ENCODE measurements around the gene ACP7. TPM values are rescaled to one million over a fixed set of nuclear protein-coding genes. Genes with fewer than 3 reads are reported as not detected.

ACP7 gene
- total and polyA plus RNA-seq, 8 donors, result 0.13 to 0.23 (median 0.18) TPM; not detected in 2

DNA sequence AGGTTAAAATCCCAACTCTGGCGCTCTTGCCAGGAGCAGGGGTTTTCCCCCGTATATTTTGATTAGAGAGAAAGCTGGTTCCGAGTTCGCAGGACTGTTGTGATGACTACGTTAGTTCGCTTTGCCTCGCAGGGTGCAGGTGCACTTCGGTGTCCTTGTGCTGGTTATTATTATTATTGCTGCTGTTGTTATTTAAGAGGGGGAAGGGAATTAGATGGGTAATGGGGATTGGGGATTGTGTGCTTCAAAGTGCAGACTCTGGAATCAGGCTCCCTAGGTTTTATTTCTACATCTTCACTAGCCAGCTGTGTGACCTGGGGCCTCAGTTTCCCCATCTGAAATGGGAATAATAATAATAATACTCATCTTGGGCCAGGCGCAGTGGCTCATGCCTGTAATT, 15.2 kb downstream of the ACP7 start:
- Histone ChIP-seq H3K4me1 (no peaks in the 10 kb centered on the region), H3K9me3 (no peaks in the 10 kb centered on the region), H3K36me3 (no peaks in the 10 kb centered on the region), H3K4me3 (no peak overlapping the region), H3K27ac (no peak overlapping the region), H3K27me3 (peaks cover 11 to 47% of the 10 kb centered on the region in 2 donors)
- intact Hi-C loops (cut with DNase I), result no loop called here
- TF ChIP-seq, protein P1, sequence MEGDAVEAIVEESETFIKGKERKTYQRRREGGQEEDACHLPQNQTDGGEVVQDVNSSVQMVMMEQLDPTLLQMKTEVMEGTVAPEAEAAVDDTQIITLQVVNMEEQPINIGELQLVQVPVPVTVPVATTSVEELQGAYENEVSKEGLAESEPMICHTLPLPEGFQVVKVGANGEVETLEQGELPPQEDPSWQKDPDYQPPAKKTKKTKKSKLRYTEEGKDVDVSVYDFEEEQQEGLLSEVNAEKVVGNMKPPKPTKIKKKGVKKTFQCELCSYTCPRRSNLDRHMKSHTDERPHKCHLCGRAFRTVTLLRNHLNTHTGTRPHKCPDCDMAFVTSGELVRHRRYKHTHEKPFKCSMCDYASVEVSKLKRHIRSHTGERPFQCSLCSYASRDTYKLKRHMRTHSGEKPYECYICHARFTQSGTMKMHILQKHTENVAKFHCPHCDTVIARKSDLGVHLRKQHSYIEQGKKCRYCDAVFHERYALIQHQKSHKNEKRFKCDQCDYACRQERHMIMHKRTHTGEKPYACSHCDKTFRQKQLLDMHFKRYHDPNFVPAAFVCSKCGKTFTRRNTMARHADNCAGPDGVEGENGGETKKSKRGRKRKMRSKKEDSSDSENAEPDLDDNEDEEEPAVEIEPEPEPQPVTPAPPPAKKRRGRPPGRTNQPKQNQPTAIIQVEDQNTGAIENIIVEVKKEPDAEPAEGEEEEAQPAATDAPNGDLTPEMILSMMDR (IDR thresholded peaks at IDR 0.05), result no peak
- ATAC-seq (no peak), DNase-seq (no peak)

- peaks cover 11 to 52% of the 10 kb centered on the region in 2 donors for H3K27me3 ChIP-seq
- H3K36me3 ChIP-seq, result no peaks in the 10 kb centered on the region
- TF ChIP-seq, protein P1 (IDR thresholded peaks at IDR 0.05), result no peak
- intact Hi-C loops (cut with DNase I), result no loop called here
- no peaks in the 10 kb centered on the region for H3K4me1 ChIP-seq
- H3K27ac ChIP-seq, result no peak overlapping the region
- DNase-seq (no peak), ATAC-seq (no peak)
- H3K9me3 ChIP-seq, result no peaks in the 10 kb centered on the region
- H3K4me3 ChIP-seq, result no peak overlapping the region
Measured at GRCh38 chr19:39100500-39101166, 16.5 kb downstream of the ACP7 start.

DNA sequence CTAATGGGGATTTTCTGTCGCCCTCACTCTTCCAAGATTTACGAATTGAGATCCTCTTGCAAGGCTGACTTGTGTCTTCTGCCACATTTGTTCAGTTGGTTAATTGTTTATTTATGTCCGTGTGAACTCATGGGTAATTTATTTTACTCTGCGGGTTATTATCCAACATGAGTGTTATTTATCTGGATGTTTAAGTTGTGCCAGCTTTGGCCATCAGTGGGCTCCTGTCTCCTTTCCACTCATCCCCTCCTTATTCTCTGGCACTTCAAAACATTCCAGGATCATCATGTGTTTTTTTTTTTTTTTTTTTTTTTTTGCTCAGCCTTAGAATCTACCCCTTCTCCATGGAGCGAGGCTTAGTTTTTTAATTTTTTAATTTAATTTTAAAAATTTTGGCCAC, 19.0 kb downstream of the ACP7 start:
- intact Hi-C loops (cut with DNase I), result no loop called here
- TF ChIP-seq, protein P1 (IDR thresholded peaks at IDR 0.05), result no peak
- H3K27me3 ChIP-seq, result peaks cover 11 to 56% of the 10 kb centered on the region in 2 donors
- H3K4me3 ChIP-seq, result no peak overlapping the region
- H3K27ac ChIP-seq, result no peak overlapping the region
- no peaks in the 10 kb centered on the region for H3K4me1 ChIP-seq
- H3K36me3 ChIP-seq, result no peaks in the 10 kb centered on the region
- H3K9me3 ChIP-seq, result no peaks in the 10 kb centered on the region
- DNase-seq (no peak), ATAC-seq (no peak)

DNA sequence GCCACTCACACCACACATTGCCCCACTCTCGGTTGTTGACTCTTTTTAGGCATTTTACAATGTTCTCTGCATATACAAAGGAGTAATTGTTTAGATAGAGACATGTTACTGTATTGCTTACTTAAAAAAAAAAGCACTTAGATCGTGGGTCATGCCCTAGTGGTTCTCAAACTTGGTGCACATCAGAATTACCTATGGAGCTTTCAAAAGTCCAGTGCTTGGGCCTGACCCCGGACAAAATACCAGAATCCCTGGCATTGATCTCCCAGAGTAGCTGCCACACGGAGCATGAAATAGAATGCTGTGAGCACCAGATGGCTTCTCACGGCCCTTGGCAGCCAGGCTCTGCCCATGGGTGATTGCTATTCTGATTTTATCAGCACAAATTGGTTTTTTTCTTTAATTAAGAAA, 20.0 kb downstream of the ACP7 start:
- intact Hi-C loops (cut with DNase I), result no loop called here

DNA sequence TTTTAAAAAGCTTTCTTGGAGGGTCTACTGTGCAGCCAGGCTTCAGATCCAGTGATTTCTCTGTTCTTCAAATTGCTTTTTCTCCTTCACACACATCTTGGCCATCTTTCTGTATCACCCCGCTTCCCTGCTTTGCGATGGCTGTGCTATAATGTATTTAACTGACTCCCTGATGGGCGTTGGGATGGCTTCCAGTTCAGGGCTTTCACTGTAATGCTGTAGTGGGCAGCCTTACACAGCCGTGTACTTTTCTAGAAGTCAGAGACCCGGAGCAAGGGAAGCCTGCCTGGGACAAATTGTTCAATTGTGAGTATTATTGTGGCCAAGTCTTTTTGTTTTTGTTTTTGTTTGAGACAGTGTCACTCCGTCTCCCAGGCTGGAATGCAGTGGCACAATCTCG, 22.0 kb downstream of the ACP7 start:
- Histone ChIP-seq H3K27me3 (peaks cover 0 to 35% of the 10 kb centered on the region in 2 donors), H3K36me3 (no peaks in the 10 kb centered on the region), H3K27ac (no peak overlapping the region), H3K4me1 (no peaks in the 10 kb centered on the region), H3K4me3 (no peak overlapping the region), H3K9me3 (no peaks in the 10 kb centered on the region)
- TF ChIP-seq, protein P1 (IDR thresholded peaks at IDR 0.05), result no peak
- ATAC-seq, result no peak
- no peak for DNase-seq
- intact Hi-C loops (cut with DNase I), result no loop called here

More for the DNA sequence above, 20.0 kb downstream of the ACP7 start:
- Histone ChIP-seq H3K27me3 (peaks cover under 1 to 45% of the 10 kb centered on the region in 2 donors), H3K36me3 (no peaks in the 10 kb centered on the region), H3K27ac (no peak overlapping the region), H3K9me3 (no peaks in the 10 kb centered on the region), H3K4me3 (no peak overlapping the region), H3K4me1 (no peaks in the 10 kb centered on the region)
- ATAC-seq, result no peak
- TF ChIP-seq, protein P1 (IDR thresholded peaks at IDR 0.05), result no peak
- DNase-seq, result no peak
